HEK293T (cell line): Measurements from ENCODE around the gene GABBR2.

ENCODE experiments used
- LEF1 ChIP-seq: fragments of 450-650 bp; IDR thresholded peaks from 2 replicates; pipeline ENCODE4 v1.6.1; 2017; ENCODE audit warnings: mild to moderate bottlenecking, borderline replicate concordance
- SUZ12 ChIP-seq: fragments of 450-650 bp; IDR thresholded peaks from 2 replicates; pipeline ENCODE4 v1.6.1; 2016; ENCODE audit warnings: mild to moderate bottlenecking

- TF ChIP-seq LEF1 (no peak), SUZ12 (no peak)
Measured at GRCh38 chr9:98727428-98727827, 18.7 kb upstream of the GABBR2 start.
